CD14-positive monocyte (primary cell): ENCODE measurements around the gene FASTK. TPM values are rescaled to one million over a fixed set of nuclear protein-coding genes. Genes with fewer than 3 reads are reported as not detected.

ENCODE experiments used
- DNase-seq, 3 donors: peaks; one replicate each; pipeline ENCODE4 v3.0.0-alpha.2; 2011 to 2022
- H2AFZ ChIP-seq: 2 replicates; pipeline ENCODE4 v1.6.0; 2012; ENCODE audit warnings: mild to moderate bottlenecking, low read depth, low read length, inconsistent platforms; ENCODE audit not compliant: insufficient read depth, poor library complexity, severe bottlenecking
- H3K27ac ChIP-seq, 2 donors: 1 replicate in 1 of 2; 2 replicates in 1 of 2; pipeline ENCODE4 v1.5.1; 2012 to 2013; ENCODE audit warnings: low read length in 2 of 2, control low read depth in 1 of 2, inconsistent platforms in 1 of 2, low read depth in 1 of 2, mild to moderate bottlenecking in 1 of 2
- H3K27me3 ChIP-seq, 2 donors: one replicate each; pipeline versions ENCODE4 v1.6.0 to v1.6.1; 2011 to 2013; ENCODE audit warnings: low read length in 2 of 2; ENCODE audit not compliant: control insufficient read depth in 2 of 2, insufficient read depth in 2 of 2
- H3K36me3 ChIP-seq, 2 donors: replicated peaks in 1 of 2; 1 replicate in 1 of 2; 2 replicates in 1 of 2; pipeline versions ENCODE4 v1.5.1 to v1.6.1; 2012 to 2013; ENCODE audit warnings: low read length in 2 of 2, control low read depth in 1 of 2, inconsistent platforms in 1 of 2, mild to moderate bottlenecking in 1 of 2; ENCODE audit not compliant: insufficient read depth in 2 of 2, control insufficient read depth in 1 of 2
- H3K4me1 ChIP-seq, 2 donors: 1 replicate in 1 of 2; 2 replicates in 1 of 2; pipeline versions ENCODE4 v1.5.1 to v1.6.1; 2012 to 2013; ENCODE audit warnings: low read length in 2 of 2, control low read depth in 1 of 2, inconsistent platforms in 1 of 2, mild to moderate bottlenecking in 1 of 2, moderate library complexity in 1 of 2; ENCODE audit not compliant: insufficient read depth in 2 of 2, control insufficient read depth in 1 of 2
- H3K4me2 ChIP-seq: replicated peaks from 2 replicates; pipeline ENCODE3; 2012; ENCODE audit warnings: low read length, moderate library complexity, mild to moderate bottlenecking; ENCODE audit not compliant: poor library complexity, severe bottlenecking; ENCODE audit errors: extremely low read depth
- H3K4me3 ChIP-seq, 3 experiments: fragments of 200-600 bp in 1 of 3; sonication (generic) in 1 of 3; replicated peaks in 1 of 3; 1 replicate in 2 of 3; 2 replicates in 1 of 3; pipeline ENCODE4 v1.5.1; 2011 to 2013; ENCODE audit warnings: low read length in 3 of 3, mild to moderate bottlenecking in 3 of 3, control low read depth in 2 of 3, low read depth in 2 of 3, inconsistent platforms in 1 of 3, moderate library complexity in 1 of 3
- H3K79me2 ChIP-seq: 2 replicates; pipeline ENCODE4 v1.6.0; 2012; ENCODE audit warnings: mild to moderate bottlenecking, control low read depth, inconsistent platforms, low read length, moderate library complexity; ENCODE audit not compliant: insufficient read depth
- H3K9ac ChIP-seq: 2 replicates; pipeline ENCODE4 v1.6.0; 2017; ENCODE audit warnings: low read length, mild to moderate bottlenecking; ENCODE audit not compliant: insufficient read depth, poor library complexity, severe bottlenecking
- H3K9me3 ChIP-seq, 2 donors: replicated peaks in 1 of 2; 1 replicate in 1 of 2; 2 replicates in 1 of 2; pipeline versions ENCODE4 v1.5.1 to v1.6.1; 2012 to 2013; ENCODE audit warnings: low read length in 2 of 2, control low read depth in 1 of 2; ENCODE audit not compliant: control insufficient read depth in 1 of 2, insufficient read depth in 1 of 2
- H4K20me1 ChIP-seq: 2 replicates; pipeline ENCODE4 v1.6.0; 2012; ENCODE audit warnings: mild to moderate bottlenecking, low read length, control low read depth, moderate library complexity; ENCODE audit not compliant: insufficient read depth
- H3K27ac Mint-ChIP-seq, 7 donors: one replicate each; pipeline ENCODE4 v1.8.0; 2020; ENCODE audit warnings: mild to moderate bottlenecking in 7 of 7, mixed read lengths in 7 of 7, moderate library complexity in 6 of 7, inconsistent platforms in 2 of 7
- H3K27me3 Mint-ChIP-seq, 3 donors: one replicate each; pipeline ENCODE4 v1.8.0; 2021 to 2022; ENCODE audit warnings: low read depth in 3 of 3, mild to moderate bottlenecking in 3 of 3, mixed read lengths in 3 of 3, moderate library complexity in 3 of 3, inconsistent platforms in 1 of 3
- H3K36me3 Mint-ChIP-seq, 2 donors: one replicate each; pipeline ENCODE4 v1.8.0; 2020; ENCODE audit warnings: mixed read lengths in 2 of 2, inconsistent platforms in 1 of 2, mild to moderate bottlenecking in 1 of 2
- H3K4me1 Mint-ChIP-seq: one replicate; pipeline ENCODE4 v1.8.0; 2020; ENCODE audit warnings: mild to moderate bottlenecking, mixed read lengths
- H3K4me3 Mint-ChIP-seq, 2 donors: one replicate each; pipeline ENCODE4 v1.8.0; 2020; ENCODE audit warnings: mild to moderate bottlenecking in 2 of 2, mixed read lengths in 2 of 2, moderate library complexity in 1 of 2
- H3K9me3 Mint-ChIP-seq, 7 donors: one replicate each; pipeline ENCODE4 v1.8.0; 2020 to 2022; ENCODE audit warnings: mixed read lengths in 7 of 7, mild to moderate bottlenecking in 6 of 7, moderate library complexity in 6 of 7, inconsistent platforms in 2 of 7
- WGBS: methylation state at CpG from one replicate; pipeline ENCODE4 v1.1.5; 2013; ENCODE audit warnings: missing lambda C conversion rate; ENCODE audit not compliant: insufficient coverage; 5-methylcytosine and 5-hydroxymethylcytosine counted together
- intact Hi-C, 2 donors: fragments of 100-400 bp; cut with micrococcal nuclease; formaldehyde crosslinking; loops; one replicate each; pipeline versions ENCODE4 v1.15.0 to v1.15.1; 2023
- polyA plus RNA-seq, 3 donors: library from polyadenylated mRNA; depleted of rRNA in 1 of 3; unstranded in 2 of 3; stranded (reverse) in 1 of 3; fragments of 300-500 nt in 2 of 3; fragments of >200 nt in 1 of 3; fragmentation: Illumina TruSeq in 2 of 3; gene quantifications; 1 replicate in 2 of 3; 2 replicates in 1 of 3; pipeline ENCODE4 v1.2.3, GENCODE V29; 2012 to 2021
- TF ChIP-seq, protein P1 (sequence below): fragments of 200-600 bp; IDR thresholded peaks from one replicate; pipeline ENCODE4 v1.8.0; 2022; ENCODE audit warnings: antibody characterized with exemption, mild to moderate bottlenecking

FASTK gene
- polyA plus RNA-seq, 3 donors: 34.7 to 110 (median 38.6) TPM

DNA sequence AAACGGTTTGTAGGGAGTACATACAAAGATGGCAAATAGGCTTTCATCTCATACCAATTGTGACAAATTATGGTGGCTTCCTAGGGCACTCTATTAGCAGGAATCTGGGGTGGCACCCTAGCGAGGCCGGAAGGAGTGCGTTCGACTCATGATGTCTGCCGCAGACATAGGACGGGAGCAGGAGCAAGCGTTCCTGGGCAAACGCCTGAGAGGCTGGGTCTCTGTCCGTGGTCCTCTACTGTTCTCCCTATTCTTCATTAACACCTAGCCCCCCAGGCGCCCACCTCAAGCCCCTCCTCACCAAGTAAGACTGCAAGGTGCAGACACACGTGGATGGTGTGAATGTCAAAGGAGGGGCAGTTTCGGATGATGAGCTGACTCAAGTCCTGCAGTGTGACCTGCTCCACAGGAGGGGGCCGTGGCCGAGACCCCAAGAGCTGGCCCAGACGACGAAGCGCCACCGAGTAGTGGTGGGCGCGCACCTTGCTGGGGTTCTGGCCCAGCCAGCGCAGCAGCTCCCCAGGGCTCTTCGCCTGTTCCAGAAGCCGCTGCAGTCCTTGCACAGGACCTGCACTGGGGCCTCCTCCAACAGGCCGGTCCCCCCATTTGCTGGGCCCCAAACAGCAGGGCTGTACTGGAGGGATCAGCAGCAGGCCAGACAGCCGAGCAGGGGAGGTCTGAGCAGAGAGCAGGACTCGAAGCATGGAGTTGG is 1.3 kb downstream of the FASTK start:
- Histone ChIP-seq H3K27ac (peak overlapping the region in 1 of 2 donors; percentile 83), H3K4me3 (peak overlapping the region in 2 of 3 experiments; percentile 88 to 92), H3K27me3 (no peaks in the 10 kb centered on the region), H3K4me2 (peak overlapping the region; percentile 96), H2AFZ (no peak overlapping the region), H3K4me1 (peaks cover 34 to 49% of the 10 kb centered on the region in 2 donors), H3K79me2 (peaks cover 37% of the 10 kb centered on the region), H4K20me1 (peaks cover 44% of the 10 kb centered on the region), H3K9me3 (no peaks in the 10 kb centered on the region), H3K9ac (peak overlapping the region; percentile 91), H3K36me3 (peaks cover 24 to 37% of the 10 kb centered on the region in 2 donors)
- Mint-ChIP-seq H3K36me3 (peaks cover 23 to 31% of the 10 kb centered on the region in 2 donors), H3K27me3 (peaks cover 0 to 1% (median 0%) of the 10 kb centered on the region in 3 donors), H3K27ac (peak overlapping the region in 4 of 7 donors; percentile 40 to 92 (median 84)), H3K4me1 (peaks cover 31% of the 10 kb centered on the region), H3K4me3 (peak overlapping the region; percentile 83 to 89), H3K9me3 (peaks cover 0 to 3% (median 0%) of the 10 kb centered on the region in 7 donors)
- WGBS: 97% methylated on average over 19 of the region's 27 CpGs
- intact Hi-C loops: loop anchor here in 1 of 2 donors (2.0 to 5.0 kb wide), 2 partner anchors 13 to 33 kb away; no protein-coding TSS in a partner anchor
- DNase-seq: no peak
- TF ChIP-seq, protein P1, sequence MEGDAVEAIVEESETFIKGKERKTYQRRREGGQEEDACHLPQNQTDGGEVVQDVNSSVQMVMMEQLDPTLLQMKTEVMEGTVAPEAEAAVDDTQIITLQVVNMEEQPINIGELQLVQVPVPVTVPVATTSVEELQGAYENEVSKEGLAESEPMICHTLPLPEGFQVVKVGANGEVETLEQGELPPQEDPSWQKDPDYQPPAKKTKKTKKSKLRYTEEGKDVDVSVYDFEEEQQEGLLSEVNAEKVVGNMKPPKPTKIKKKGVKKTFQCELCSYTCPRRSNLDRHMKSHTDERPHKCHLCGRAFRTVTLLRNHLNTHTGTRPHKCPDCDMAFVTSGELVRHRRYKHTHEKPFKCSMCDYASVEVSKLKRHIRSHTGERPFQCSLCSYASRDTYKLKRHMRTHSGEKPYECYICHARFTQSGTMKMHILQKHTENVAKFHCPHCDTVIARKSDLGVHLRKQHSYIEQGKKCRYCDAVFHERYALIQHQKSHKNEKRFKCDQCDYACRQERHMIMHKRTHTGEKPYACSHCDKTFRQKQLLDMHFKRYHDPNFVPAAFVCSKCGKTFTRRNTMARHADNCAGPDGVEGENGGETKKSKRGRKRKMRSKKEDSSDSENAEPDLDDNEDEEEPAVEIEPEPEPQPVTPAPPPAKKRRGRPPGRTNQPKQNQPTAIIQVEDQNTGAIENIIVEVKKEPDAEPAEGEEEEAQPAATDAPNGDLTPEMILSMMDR: no peak

- intact Hi-C loops: loop anchor here in 1 of 2 donors (2.0 to 5.0 kb wide), 2 partner anchors 14 to 34 kb away; no protein-coding TSS in a partner anchor
- Histone ChIP-seq H3K27me3 (no peaks in the 10 kb centered on the region), H3K9me3 (no peaks in the 10 kb centered on the region), H3K4me3 (no peak overlapping the region), H3K4me1 (peaks cover 29 to 41% of the 10 kb centered on the region in 2 donors), H2AFZ (no peak overlapping the region), H3K4me2 (no peak overlapping the region), H3K79me2 (peaks cover 37% of the 10 kb centered on the region), H3K27ac (no peak overlapping the region), H4K20me1 (peaks cover 53% of the 10 kb centered on the region), H3K9ac (no peak overlapping the region), H3K36me3 (peaks cover 33 to 46% of the 10 kb centered on the region in 2 donors)
- Mint-ChIP-seq H3K27me3 (peaks cover 0 to 1% (median 0%) of the 10 kb centered on the region in 3 donors), H3K27ac (peak overlapping the region in 3 of 7 donors; percentile 13 to 24 (median 21)), H3K9me3 (peaks cover 0 to 3% (median 0%) of the 10 kb centered on the region in 7 donors), H3K36me3 (peaks cover 30 to 40% of the 10 kb centered on the region in 2 donors), H3K4me1 (peaks cover 23% of the 10 kb centered on the region), H3K4me3 (peak overlapping the region in 1 of 2 donors; percentile 56)
- WGBS: 74% methylated on average over 15 of the region's 22 CpGs
- no peak for DNase-seq
- TF ChIP-seq, protein P1: no peak
Observed at GRCh38 chr7:151078233-151079040, 2.2 kb downstream of the FASTK start.
